ENCODE measurements around the gene PRCD. TPM values are rescaled to one million over a fixed set of nuclear protein-coding genes. Genes with fewer than 3 reads are reported as not detected.
A peak's percentile ranks its signal among the peaks of the same experiment; 100 is the strongest.

Gene PRCD
- total RNA-seq, 1 donor: 4.2 TPM

DNA sequence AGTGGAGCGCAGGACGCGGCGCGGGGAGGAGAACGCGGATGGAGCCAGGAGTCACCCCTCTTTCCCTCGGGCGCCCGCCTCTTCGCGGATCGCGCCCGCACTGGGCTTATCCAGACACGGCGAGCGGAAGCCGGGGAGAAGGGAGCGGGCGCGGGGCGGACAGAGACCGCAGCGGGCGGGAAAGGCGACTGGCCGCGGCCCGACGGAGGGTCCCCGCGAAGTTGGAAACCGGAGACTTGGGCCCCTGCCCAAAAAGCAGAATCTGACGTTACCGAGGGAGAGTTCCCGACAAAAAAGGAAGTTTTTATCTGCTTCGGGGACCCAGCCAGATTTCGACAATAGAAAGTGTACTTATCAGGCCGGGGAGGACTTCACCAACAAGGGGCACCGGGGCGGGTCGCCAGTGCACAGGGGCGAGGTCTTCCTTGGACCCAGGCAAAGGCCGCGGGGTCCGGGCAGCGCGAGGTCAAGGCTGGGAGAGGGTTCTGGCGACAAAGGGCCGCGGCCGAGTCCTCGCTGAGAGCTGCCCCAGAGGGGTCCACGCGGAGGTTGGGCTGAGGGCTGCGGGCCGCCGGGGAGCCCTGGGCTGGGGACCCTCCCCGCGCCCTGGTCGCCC, 45.3 kb downstream of the PRCD start:
- H3K4me3 ChIP-seq (ENCODE audit: low read depth, low read length): peak overlapping the region; percentile 58
- DNase-seq (ENCODE audit: low read depth): no peak
- TF ChIP-seq, protein P1, sequence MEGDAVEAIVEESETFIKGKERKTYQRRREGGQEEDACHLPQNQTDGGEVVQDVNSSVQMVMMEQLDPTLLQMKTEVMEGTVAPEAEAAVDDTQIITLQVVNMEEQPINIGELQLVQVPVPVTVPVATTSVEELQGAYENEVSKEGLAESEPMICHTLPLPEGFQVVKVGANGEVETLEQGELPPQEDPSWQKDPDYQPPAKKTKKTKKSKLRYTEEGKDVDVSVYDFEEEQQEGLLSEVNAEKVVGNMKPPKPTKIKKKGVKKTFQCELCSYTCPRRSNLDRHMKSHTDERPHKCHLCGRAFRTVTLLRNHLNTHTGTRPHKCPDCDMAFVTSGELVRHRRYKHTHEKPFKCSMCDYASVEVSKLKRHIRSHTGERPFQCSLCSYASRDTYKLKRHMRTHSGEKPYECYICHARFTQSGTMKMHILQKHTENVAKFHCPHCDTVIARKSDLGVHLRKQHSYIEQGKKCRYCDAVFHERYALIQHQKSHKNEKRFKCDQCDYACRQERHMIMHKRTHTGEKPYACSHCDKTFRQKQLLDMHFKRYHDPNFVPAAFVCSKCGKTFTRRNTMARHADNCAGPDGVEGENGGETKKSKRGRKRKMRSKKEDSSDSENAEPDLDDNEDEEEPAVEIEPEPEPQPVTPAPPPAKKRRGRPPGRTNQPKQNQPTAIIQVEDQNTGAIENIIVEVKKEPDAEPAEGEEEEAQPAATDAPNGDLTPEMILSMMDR (IDR thresholded peaks at IDR 0.05; ENCODE audit: insufficient read depth, low read length): no peak

DNA sequence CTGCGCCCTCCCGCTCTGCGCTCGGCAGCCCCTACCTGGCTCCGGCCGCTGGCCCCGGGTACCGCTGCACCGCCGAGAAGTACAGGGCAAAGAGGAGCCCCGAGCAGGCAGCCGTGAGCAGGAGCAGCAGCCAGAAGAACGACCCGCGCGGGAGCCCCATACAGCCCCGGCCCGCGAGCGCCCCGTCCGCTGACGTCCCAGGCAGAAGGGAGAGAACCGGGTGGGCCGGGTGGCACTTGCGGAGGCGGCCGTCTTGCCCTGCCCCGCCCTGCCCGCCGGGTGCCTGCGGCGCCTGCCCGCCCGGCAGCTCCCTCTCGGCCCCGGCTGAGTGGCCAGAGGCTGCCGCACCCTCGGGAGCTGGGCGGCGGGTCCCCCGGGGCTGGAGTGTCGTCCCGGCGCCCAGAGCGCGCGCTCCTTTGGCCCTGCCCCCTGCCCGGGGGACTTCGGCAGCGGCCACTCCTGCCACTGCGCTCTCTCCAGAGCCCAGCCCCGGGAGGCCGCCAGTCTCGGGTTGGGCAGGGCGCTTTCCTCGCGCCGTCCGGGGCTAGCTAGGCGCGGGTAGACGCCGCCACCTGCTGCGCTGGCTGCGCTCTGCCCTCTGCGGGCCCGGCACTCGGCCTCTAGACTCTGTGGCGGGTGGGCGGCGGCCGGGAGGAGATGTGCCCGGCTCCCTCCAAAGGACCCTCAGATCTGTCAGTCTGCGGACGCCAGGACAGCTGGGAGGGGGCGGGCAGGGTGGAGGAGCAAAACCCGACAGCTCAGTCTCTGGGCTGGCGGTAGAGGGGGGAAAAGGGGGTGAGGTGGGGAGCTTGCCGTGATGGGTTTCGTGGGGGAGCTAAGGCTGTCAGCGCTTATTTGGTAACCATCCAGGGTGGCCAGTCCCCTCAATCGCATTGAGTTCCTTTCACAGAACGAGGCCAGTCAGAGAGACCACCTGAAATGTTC, 46.1 kb downstream of the PRCD start, which contains the start of gene ST6GALNAC2:
Gene ST6GALNAC2 (minus strand): TSS at position 212 of the 945 bp plus-strand sequence. CDS start 52 bp downstream, at position 160.
- TF ChIP-seq, protein P1 (IDR thresholded peaks at IDR 0.05; ENCODE audit: insufficient read depth, low read length): peak; percentile 22
- DNase-seq (ENCODE audit: low read depth): no peak

DNA sequence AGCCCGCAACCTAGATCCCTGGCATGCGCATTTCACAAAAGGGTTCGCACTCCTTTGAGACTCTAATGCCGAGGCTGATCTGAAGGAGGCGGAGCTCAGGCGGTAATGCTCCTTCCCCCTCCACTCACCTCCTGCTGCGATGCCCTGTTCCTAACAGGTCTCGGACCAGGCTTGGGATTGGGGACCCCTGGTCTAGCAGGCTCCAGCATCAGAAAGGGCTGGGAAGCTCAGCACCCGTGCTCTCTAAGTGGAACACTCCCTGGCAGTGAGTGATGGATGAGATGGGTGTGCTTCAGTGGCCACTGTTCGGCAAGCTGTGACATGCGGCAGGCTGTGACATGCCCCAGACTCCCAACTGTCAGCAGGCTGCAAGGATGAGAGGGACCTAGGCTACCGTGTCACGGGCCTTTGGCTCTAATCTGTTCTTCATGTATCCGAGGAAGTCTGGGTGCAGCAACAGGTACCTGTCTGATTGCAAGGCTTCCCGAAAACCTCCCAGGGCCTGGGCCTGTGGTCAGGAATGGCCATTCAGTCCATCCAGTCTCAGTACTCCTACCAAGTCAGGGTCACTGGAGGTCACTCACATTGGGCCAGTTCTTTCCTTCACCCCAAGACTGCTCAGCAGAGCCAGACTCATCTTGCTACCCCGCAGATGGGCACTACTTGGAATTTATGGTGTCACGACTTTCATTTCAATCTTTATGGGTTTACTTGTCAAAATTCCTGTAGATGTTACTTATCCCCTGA, 47.1 kb downstream of the PRCD start:
- DNase-seq (ENCODE audit: low read depth): no peak
- no peak overlapping the region for H3K4me3 ChIP-seq (ENCODE audit: low read depth, low read length)
- TF ChIP-seq, protein P1 (IDR thresholded peaks at IDR 0.05; ENCODE audit: insufficient read depth, low read length): no peak

More for the DNA sequence above, 46.1 kb downstream of the PRCD start, which contains the start of gene ST6GALNAC2:
- H3K4me3 ChIP-seq (ENCODE audit: low read depth, low read length): peak within 1 kb of the TSS; percentile 58

DNA sequence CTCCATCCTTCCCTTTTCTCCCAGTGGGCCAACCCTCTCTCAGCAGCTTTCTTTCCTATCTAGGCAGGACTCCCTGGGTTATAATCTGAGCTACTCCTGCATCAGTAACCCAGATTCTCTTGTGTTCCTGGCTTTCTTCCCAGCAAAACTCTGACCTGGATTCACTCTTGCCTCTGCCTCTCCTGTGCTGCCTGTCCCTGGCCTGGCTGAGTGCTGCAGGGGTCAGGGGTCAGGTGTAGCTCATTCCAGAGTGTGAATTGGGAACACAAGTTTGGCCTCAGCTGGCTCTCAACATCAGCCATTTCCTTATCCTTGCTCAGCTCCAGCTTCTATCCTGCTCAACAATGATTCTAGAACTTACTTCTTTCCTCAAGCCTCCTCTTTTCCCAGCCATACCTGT, 48.3 kb downstream of the PRCD start:
- H3K4me3 ChIP-seq (ENCODE audit: low read depth, low read length): no peak overlapping the region
- DNase-seq (ENCODE audit: low read depth): no peak
- TF ChIP-seq, protein P1 (IDR thresholded peaks at IDR 0.05; ENCODE audit: insufficient read depth, low read length): no peak

DNA sequence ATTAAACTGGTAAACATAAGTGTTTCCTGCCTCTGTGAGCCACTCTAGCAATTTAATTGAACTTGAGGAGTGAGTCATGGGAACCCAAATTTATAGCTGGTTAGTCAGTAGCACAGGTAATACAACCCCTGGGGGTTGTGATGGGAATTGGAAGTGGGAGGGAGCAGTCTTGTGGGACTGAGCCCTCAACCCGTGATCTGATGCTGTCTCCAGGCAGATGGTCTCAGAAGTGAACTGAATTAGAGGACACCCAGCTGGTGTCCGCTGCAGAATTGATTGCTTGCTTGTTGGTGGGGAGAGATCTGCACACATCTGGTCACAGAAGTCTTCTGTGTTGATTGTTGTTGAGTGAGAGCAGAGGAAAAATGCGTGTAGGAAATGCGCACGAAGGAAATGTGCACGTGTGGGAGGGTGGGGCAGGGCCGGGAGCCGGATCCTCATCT, 53.6 kb downstream of the PRCD start:
- TF ChIP-seq, protein P1 (IDR thresholded peaks at IDR 0.05; ENCODE audit: insufficient read depth, low read length): no peak
- no peak overlapping the region for H3K4me3 ChIP-seq (ENCODE audit: low read depth, low read length)
- DNase-seq (ENCODE audit: low read depth): no peak

DNA sequence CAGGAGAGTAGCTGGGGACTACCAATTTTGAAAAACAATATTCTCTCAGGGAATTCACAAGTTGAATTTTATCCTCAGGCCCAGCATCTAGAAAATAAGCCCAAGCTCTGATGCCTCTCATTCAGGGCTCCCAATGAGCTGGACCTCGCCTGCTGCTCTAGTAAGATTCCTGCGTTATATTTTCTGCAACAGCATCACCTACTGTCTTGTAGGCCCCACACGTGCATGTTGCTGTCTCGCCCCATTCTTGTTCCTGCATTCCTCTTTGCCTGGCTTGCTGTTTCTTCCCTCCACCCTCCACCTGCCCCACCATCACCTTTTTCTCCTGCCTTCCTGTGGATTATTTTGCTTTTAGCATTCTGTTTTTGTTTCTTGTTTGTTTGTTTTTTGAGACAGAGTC, 54.1 kb downstream of the PRCD start:
- no peak for DNase-seq (ENCODE audit: low read depth)
- no peak overlapping the region for H3K4me3 ChIP-seq (ENCODE audit: low read depth, low read length)
- TF ChIP-seq, protein P1 (IDR thresholded peaks at IDR 0.05; ENCODE audit: insufficient read depth, low read length): no peak

All from fibroblast of the aortic adventitia (primary cell).